ENCODE data around the gene GRP. TPM values are rescaled to one million over a fixed set of nuclear protein-coding genes. Genes with fewer than 3 reads are reported as not detected.

The GRP gene
- polyA plus RNA-seq, 3 donors, result not detected

DNA sequence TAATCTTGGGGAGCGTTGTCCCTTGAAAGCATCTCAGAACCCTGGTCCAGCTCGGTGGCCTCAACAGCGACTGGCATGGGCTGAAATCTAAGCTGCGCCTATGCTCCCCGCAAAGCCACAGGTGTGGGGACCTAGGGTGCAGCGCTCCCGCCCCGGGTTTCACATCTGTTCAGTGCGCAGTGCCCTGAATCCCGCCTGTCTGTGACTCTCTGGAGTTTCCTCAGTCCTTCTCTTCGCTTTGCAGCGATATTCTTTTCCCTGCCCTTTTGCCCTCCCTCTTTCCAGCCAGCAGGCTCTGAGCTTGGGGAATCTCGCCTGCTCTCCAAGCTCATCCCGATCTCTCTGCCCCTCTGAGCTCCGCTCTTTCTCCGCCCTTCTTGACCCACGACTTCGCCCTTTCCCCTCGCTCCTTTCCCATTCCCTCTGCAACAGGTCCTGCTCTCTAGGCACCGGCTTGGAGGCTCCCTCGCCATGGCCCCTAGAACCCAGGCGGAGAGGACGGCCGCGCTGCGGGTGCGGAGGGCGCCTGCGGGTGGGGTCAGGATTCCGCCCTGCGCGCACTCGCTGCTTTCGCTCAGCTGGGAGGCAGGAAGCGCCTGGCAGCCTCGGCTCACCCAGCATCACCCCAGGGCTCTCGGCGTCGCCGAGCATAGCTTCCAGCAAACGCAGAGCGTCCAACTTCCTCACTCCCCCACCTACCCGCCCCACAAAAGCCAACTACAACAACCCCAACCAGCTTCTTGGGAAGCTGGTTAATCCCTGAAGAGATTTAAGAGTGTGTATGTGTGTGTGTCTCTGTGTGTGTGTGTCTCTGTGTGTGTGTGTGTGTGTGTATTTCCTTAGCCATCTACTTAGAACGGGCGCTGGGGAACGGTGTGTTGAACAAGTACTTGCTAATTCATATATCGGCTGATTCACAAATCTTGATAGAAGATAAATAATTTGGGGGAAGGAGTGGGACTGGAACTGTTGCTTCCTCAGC is 1.1 kb downstream of the GRP start:
- no peaks in the 10 kb centered on the region for H3K36me3 ChIP-seq (replicated peaks in 1 of 2; ENCODE audit: control insufficient read depth in 1 of 2, insufficient read depth in 2 of 2, low read length in 2 of 2)
- TF ChIP-seq, protein P1, sequence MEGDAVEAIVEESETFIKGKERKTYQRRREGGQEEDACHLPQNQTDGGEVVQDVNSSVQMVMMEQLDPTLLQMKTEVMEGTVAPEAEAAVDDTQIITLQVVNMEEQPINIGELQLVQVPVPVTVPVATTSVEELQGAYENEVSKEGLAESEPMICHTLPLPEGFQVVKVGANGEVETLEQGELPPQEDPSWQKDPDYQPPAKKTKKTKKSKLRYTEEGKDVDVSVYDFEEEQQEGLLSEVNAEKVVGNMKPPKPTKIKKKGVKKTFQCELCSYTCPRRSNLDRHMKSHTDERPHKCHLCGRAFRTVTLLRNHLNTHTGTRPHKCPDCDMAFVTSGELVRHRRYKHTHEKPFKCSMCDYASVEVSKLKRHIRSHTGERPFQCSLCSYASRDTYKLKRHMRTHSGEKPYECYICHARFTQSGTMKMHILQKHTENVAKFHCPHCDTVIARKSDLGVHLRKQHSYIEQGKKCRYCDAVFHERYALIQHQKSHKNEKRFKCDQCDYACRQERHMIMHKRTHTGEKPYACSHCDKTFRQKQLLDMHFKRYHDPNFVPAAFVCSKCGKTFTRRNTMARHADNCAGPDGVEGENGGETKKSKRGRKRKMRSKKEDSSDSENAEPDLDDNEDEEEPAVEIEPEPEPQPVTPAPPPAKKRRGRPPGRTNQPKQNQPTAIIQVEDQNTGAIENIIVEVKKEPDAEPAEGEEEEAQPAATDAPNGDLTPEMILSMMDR (IDR thresholded peaks at IDR 0.05), result no peak
- intact Hi-C loops (cut with micrococcal nuclease), result no loop called here
- H3K4me1 ChIP-seq (ENCODE audit: control insufficient read depth in 1 of 2, insufficient read depth in 2 of 2, low read length in 2 of 2), result no peaks in the 10 kb centered on the region
- H3K79me2 ChIP-seq (ENCODE audit: insufficient read depth, low read length), result no peaks in the 10 kb centered on the region
- H2AFZ ChIP-seq (ENCODE audit: insufficient read depth, low read depth, low read length, poor library complexity, severe bottlenecking), result no peak overlapping the region
- Mint-ChIP-seq H3K36me3 (no peaks in the 10 kb centered on the region), H3K27me3 (ENCODE audit: low read depth in 3 of 3) (peaks cover 50 to 55% (median 51%) of the 10 kb centered on the region in 3 donors), H3K4me1 (no peaks in the 10 kb centered on the region), H3K9me3 (peaks cover 0 to 8% (median 5%) of the 10 kb centered on the region in 7 donors), H3K27ac (peak overlapping the region in 1 of 7 donors; percentile 47), H3K4me3 (peak overlapping the region in 1 of 2 donors; percentile 87)
- no peak for DNase-seq
- no peak overlapping the region for H3K27ac ChIP-seq (ENCODE audit: low read depth in 1 of 2, low read length in 2 of 2)
- H3K4me2 ChIP-seq (replicated peaks; ENCODE audit: extremely low read depth, low read length, poor library complexity, severe bottlenecking), result no peak overlapping the region
- H3K9ac ChIP-seq (ENCODE audit: insufficient read depth, low read length, poor library complexity, severe bottlenecking), result no peak overlapping the region
- 2% methylated on average over 44 of the region's 47 CpGs for WGBS (ENCODE audit: insufficient coverage)
- no peak overlapping the region for H3K4me3 ChIP-seq (replicated peaks in 1 of 3; ENCODE audit: low read depth in 2 of 3, low read length in 3 of 3)
- H3K9me3 ChIP-seq (replicated peaks in 1 of 2; ENCODE audit: control insufficient read depth in 1 of 2, insufficient read depth in 1 of 2, low read length in 2 of 2), result peaks cover 0 to 17% of the 10 kb centered on the region in 2 donors
- H4K20me1 ChIP-seq (ENCODE audit: insufficient read depth, low read length), result no peaks in the 10 kb centered on the region
- peaks cover 48 to 62% of the 10 kb centered on the region in 2 donors for H3K27me3 ChIP-seq (ENCODE audit: control insufficient read depth in 2 of 2, insufficient read depth in 2 of 2, low read length in 2 of 2)

DNA sequence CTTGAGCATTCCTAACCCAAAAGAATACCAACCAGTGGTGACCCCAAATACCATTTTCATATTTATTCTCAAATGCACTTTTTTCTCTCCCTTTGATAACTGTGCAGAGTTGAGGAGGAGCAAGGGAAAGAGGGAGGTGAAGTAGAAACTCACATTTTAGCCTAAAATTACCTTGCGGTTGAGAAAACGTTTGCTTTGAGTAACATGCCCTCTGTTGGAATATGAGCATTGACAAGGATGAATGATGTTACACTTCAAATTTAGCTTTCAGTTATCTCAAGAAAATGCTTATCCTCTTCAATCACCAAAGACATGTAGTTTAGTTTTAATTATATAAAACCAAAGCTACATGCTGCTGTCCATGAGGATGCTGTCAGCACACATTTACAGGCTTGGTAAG is 2.4 kb downstream of the GRP start:
- intact Hi-C loops (cut with micrococcal nuclease), result no loop called here

More for the DNA sequence above, 2.4 kb downstream of the GRP start:
- H3K27ac Mint-ChIP-seq, result no peak overlapping the region
- Histone ChIP-seq H3K79me2 (ENCODE audit: insufficient read depth, low read length) (no peaks in the 10 kb centered on the region), H4K20me1 (ENCODE audit: insufficient read depth, low read length) (no peaks in the 10 kb centered on the region), H3K27me3 (ENCODE audit: control insufficient read depth in 2 of 2, insufficient read depth in 2 of 2, low read length in 2 of 2) (peaks cover 48 to 62% of the 10 kb centered on the region in 2 donors), H3K36me3 (replicated peaks in 1 of 2; ENCODE audit: control insufficient read depth in 1 of 2, insufficient read depth in 2 of 2, low read length in 2 of 2) (no peaks in the 10 kb centered on the region), H3K27ac (ENCODE audit: low read depth in 1 of 2, low read length in 2 of 2) (no peak overlapping the region), H3K9me3 (replicated peaks in 1 of 2; ENCODE audit: control insufficient read depth in 1 of 2, insufficient read depth in 1 of 2, low read length in 2 of 2) (peaks cover 0 to 17% of the 10 kb centered on the region in 2 donors), H3K4me2 (replicated peaks; ENCODE audit: extremely low read depth, low read length, poor library complexity, severe bottlenecking) (no peak overlapping the region), H3K9ac (ENCODE audit: insufficient read depth, low read length, poor library complexity, severe bottlenecking) (no peak overlapping the region), H3K4me1 (ENCODE audit: control insufficient read depth in 1 of 2, insufficient read depth in 2 of 2, low read length in 2 of 2) (no peaks in the 10 kb centered on the region), H2AFZ (ENCODE audit: insufficient read depth, low read depth, low read length, poor library complexity, severe bottlenecking) (no peak overlapping the region), H3K4me3 (replicated peaks in 1 of 3; ENCODE audit: low read depth in 2 of 3, low read length in 3 of 3) (no peak overlapping the region)
- H3K36me3 Mint-ChIP-seq, result no peaks in the 10 kb centered on the region
- WGBS (ENCODE audit: insufficient coverage), result no CpG with 5 or more reads among the region's 2 CpGs
- peaks cover 0 to 8% (median 5%) of the 10 kb centered on the region in 7 donors for H3K9me3 Mint-ChIP-seq
- no peaks in the 10 kb centered on the region for H3K4me1 Mint-ChIP-seq
- TF ChIP-seq, protein P1 (IDR thresholded peaks at IDR 0.05), result no peak
- H3K27me3 Mint-ChIP-seq (ENCODE audit: low read depth in 3 of 3), result peaks cover 47 to 59% (median 51%) of the 10 kb centered on the region in 3 donors
- DNase-seq, result no peak
- H3K4me3 Mint-ChIP-seq, result peak overlapping the region in 1 of 2 donors; percentile 39

Data from CD14-positive monocyte (primary cell).